B cell (primary cell): ENCODE results near the gene SIGLEC8. TPM values are rescaled to one million over a fixed set of nuclear protein-coding genes. Genes with fewer than 3 reads are reported as not detected.
A peak's percentile ranks its signal among the peaks of the same experiment; 100 is the strongest.
"Not testable (repeated sequence)": the region's sequence is repeated elsewhere in the genome, so short reads cannot be mapped to it uniquely, and the experiment has no call there.

Experiments used
- ATAC-seq: fragments of 200-7000 bp; cut with Tn5 transposase; one replicate; pipeline ENCODE4 v1.10.0; 2021; ENCODE audit warnings: low read depth, mild to moderate bottlenecking, moderate number of reproducible peaks, moderate library complexity
- CTCF ChIA-PET: fragments of 350-600 bp; sonication (Branson Sonifier 250); formaldehyde crosslinking; loops from one replicate; lab custom pipeline; 2021; ENCODE audit warnings: antibody characterized with exemption, inconsistent platforms; lab: Charles Lee
- POLR2A ChIA-PET: fragments of 350-600 bp; sonication (Branson Sonifier 250); formaldehyde crosslinking; loops from one replicate; lab custom pipeline; 2021; ENCODE audit warnings: antibody characterized with exemption; lab: Charles Lee
- DNase-seq: peaks from one replicate; pipeline ENCODE4 v3.0.0; 2013
- H2AFZ ChIP-seq: 2 replicates; pipeline ENCODE4 v1.6.1; 2012; ENCODE audit warnings: mild to moderate bottlenecking, low read depth, low read length; ENCODE audit not compliant: insufficient read depth, poor library complexity, severe bottlenecking
- H3K27ac ChIP-seq, 2 donors: 1 replicate in 1 of 2; 2 replicates in 1 of 2; pipeline ENCODE4 v1.5.1; 2012 to 2013; ENCODE audit warnings: low read length in 2 of 2, mild to moderate bottlenecking in 2 of 2, moderate library complexity in 1 of 2
- H3K27me3 ChIP-seq, 4 experiments: fragments of 200-600 bp in 1 of 4; sonication (generic) in 1 of 4; replicated peaks in 1 of 4; 1 replicate in 2 of 4; 2 replicates in 2 of 4; pipeline versions ENCODE4 v1.6.1 to v1.7.0; 2013 to 2016; ENCODE audit warnings: low read length in 3 of 4, mild to moderate bottlenecking in 2 of 4, mixed read lengths in 1 of 4, moderate library complexity in 1 of 4; ENCODE audit not compliant: insufficient read depth in 4 of 4, control insufficient read depth in 3 of 4; ENCODE audit errors: control extremely low read depth in 1 of 4
- H3K36me3 ChIP-seq, 2 experiments: replicated peaks in 1 of 2; 1 replicate in 1 of 2; 2 replicates in 1 of 2; pipeline versions ENCODE4 v1.6.1 to v1.7.1; 2013; ENCODE audit warnings: low read length in 1 of 2; ENCODE audit not compliant: insufficient read depth in 2 of 2, control insufficient read depth in 1 of 2; ENCODE audit errors: control extremely low read depth in 1 of 2, extremely low read depth in 1 of 2
- H3K4me1 ChIP-seq, 2 donors: fragments of 200-600 bp in 1 of 2; sonication (generic) in 1 of 2; 1 replicate in 1 of 2; 2 replicates in 1 of 2; pipeline versions ENCODE4 v1.5.1 to v1.6.1; 2013 to 2017; ENCODE audit warnings: low read length in 2 of 2; ENCODE audit not compliant: control insufficient read depth in 2 of 2, insufficient read depth in 2 of 2
- H3K4me2 ChIP-seq: replicated peaks from 2 replicates; pipeline ENCODE3; 2012; ENCODE audit warnings: mild to moderate bottlenecking, low read depth, low read length; ENCODE audit not compliant: poor library complexity, severe bottlenecking
- H3K4me3 ChIP-seq, 5 experiments: fragments of 200-600 bp in 1 of 5; sonication (generic) in 1 of 5; 1 replicate in 3 of 5; 2 replicates in 2 of 5; pipeline versions ENCODE4 v1.5.1 to v1.7.0; 2011 to 2016; ENCODE audit warnings: low read length in 4 of 5, mild to moderate bottlenecking in 4 of 5, low read depth in 2 of 5, control low read depth in 1 of 5, moderate library complexity in 1 of 5; ENCODE audit not compliant: insufficient read depth in 1 of 5; ENCODE audit errors: control extremely low read depth in 1 of 5, extremely low read depth in 1 of 5
- H3K79me2 ChIP-seq: fragments of 200-600 bp; sonication (generic); one replicate; pipeline ENCODE4 v1.6.0; 2016; ENCODE audit warnings: low read length; ENCODE audit not compliant: control insufficient read depth, insufficient read depth
- H3K9ac ChIP-seq: fragments of 200-600 bp; sonication (generic); 2 replicates; pipeline ENCODE4 v1.6.1; 2017; ENCODE audit warnings: mild to moderate bottlenecking, low read length, moderate library complexity
- H3K9me3 ChIP-seq, 3 donors: one replicate each; pipeline versions ENCODE4 v1.6.1 to v1.7.1; 2013; ENCODE audit warnings: low read length in 2 of 3; ENCODE audit not compliant: control insufficient read depth in 2 of 3, insufficient read depth in 1 of 3; ENCODE audit errors: control extremely low read depth in 1 of 3
- H4K20me1 ChIP-seq: 2 replicates; pipeline ENCODE4 v1.6.0; 2012; ENCODE audit warnings: mild to moderate bottlenecking, low read length; ENCODE audit not compliant: insufficient read depth, control insufficient read depth, poor library complexity, severe bottlenecking
- H3K27ac Mint-ChIP-seq: one replicate; pipeline ENCODE4 v1.8.0; 2021; ENCODE audit warnings: mixed read lengths
- H3K27me3 Mint-ChIP-seq: one replicate; pipeline ENCODE4 v1.8.0; 2021; ENCODE audit warnings: mixed read lengths
- H3K4me1 Mint-ChIP-seq: one replicate; pipeline ENCODE4 v1.8.0; 2021; ENCODE audit warnings: mixed read lengths
- H3K4me3 Mint-ChIP-seq: one replicate; pipeline ENCODE4 v1.8.0; 2021; ENCODE audit warnings: mixed read lengths
- H3K9me3 Mint-ChIP-seq: one replicate; pipeline ENCODE4 v1.8.0; 2022; ENCODE audit warnings: mixed read lengths; ENCODE audit not compliant: insufficient read depth
- EZH2 ChIP-seq: IDR thresholded peaks from 2 replicates; pipeline ENCODE4 v1.6.1; 2012; ENCODE audit warnings: borderline replicate concordance, low read depth, mild to moderate bottlenecking, moderate library complexity, low read length; ENCODE audit not compliant: insufficient read depth, poor library complexity, severe bottlenecking
- WGBS: methylation state at CpG from one replicate; pipeline ENCODE4 v1.1.5; 2013; ENCODE audit warnings: missing lambda C conversion rate; ENCODE audit not compliant: insufficient coverage; 5-methylcytosine and 5-hydroxymethylcytosine counted together
- intact Hi-C: fragments of 100-400 bp; cut with micrococcal nuclease; formaldehyde crosslinking; loops from one replicate; pipeline ENCODE4 v1.10.0; 2022
- polyA plus RNA-seq: library from polyadenylated mRNA; depleted of rRNA; stranded (reverse); fragments of >200 nt; gene quantifications from 2 replicates; pipeline ENCODE4 v1.2.3, GENCODE V29; 2012
- total RNA-seq, 2 donors: library from RNA; stranded (reverse); fragments of 120-200 nt in 1 of 2; gene quantifications; 1 replicate in 1 of 2; 2 replicates in 1 of 2; pipeline versions ENCODE4 v1.2.3 to v1.2.4, GENCODE V29; 2013 to 2022
- TF ChIP-seq, protein P1 (sequence below): fragments of 200-600 bp; IDR thresholded peaks from one replicate; pipeline ENCODE4 v1.8.0; 2022; ENCODE audit warnings: antibody characterized with exemption, mild to moderate bottlenecking

Gene SIGLEC8
- total and polyA plus RNA-seq, 2 donors (not counting 1 experiment from before 2014, with no cell fraction given) = not detected

DNA sequence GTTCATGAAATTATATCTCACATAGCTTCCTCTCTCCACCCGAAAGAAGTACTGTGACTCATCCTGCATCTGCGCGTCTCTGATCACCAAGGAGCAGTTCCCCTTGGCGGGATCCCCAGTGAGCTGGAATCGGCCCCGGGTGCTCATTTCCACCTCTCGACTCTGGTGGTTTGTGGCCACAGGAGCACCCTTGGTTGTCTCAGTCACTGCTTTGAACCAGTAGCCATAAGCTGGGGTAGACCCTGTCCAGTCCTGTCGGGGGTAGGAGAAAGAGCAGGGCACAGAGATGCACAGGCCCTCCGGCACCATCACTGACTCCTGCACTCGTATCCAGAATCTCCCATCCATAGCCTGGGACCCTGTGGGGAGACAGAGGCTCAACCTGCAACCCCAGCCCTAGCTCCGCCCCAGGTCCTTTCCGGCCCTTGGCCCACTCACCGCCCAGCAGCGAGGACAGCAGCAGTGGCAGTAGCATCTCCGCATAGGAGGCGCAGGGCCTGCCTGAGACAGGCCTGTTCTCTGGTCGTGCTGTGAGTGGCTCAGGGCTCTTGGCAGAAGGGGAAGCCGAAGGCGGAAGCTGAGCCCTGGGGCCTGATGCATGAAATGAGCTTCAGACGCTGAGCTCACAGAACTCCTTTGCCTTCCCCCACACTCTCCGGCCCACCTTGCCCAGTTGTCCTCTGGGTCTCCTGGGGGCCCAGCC lies 41.0 kb downstream of the SIGLEC8 start, which contains the start of gene SIGLEC10:
Gene SIGLEC10, minus strand, starts transcription at position 536 of the 703 bp plus-strand sequence. Its CDS starts 61 bp downstream, at position 475.
- CTCF ChIA-PET = interaction anchor here (0.7 to 6.6 kb wide), 21 partner anchors 10 to 361 kb away, joined by 3 to 112 read pairs (median 9); partner anchors contain the start of genes CLDND2, NKG7, SIGLEC6 and VSIG10L
- Histone ChIP-seq H3K79me2 (peaks cover 21% of the 10 kb centered on the region), H3K36me3 (peaks cover 2 to 31% of the 10 kb centered on the region in 2 experiments), H2AFZ (peak within 1 kb of the TSS; percentile 89), H3K9ac (peak within 1 kb of the TSS; percentile 81), H4K20me1 (no peaks in the 10 kb centered on the region), H3K4me2 (peak within 1 kb of the TSS; percentile 77), H3K9me3 (peaks cover 0 to 6% (median 0%) of the 10 kb centered on the region in 3 donors), H3K4me1 (peaks cover 31 to 53% of the 10 kb centered on the region in 2 donors), H3K4me3 (peak within 1 kb of the TSS; percentile 63 to 80 (median 69)), H3K27ac (peak within 1 kb of the TSS; percentile 85 to 86), H3K27me3 (peaks cover 0 to 11% (median 3%) of the 10 kb centered on the region in 4 experiments)
- TF ChIP-seq, protein P1, sequence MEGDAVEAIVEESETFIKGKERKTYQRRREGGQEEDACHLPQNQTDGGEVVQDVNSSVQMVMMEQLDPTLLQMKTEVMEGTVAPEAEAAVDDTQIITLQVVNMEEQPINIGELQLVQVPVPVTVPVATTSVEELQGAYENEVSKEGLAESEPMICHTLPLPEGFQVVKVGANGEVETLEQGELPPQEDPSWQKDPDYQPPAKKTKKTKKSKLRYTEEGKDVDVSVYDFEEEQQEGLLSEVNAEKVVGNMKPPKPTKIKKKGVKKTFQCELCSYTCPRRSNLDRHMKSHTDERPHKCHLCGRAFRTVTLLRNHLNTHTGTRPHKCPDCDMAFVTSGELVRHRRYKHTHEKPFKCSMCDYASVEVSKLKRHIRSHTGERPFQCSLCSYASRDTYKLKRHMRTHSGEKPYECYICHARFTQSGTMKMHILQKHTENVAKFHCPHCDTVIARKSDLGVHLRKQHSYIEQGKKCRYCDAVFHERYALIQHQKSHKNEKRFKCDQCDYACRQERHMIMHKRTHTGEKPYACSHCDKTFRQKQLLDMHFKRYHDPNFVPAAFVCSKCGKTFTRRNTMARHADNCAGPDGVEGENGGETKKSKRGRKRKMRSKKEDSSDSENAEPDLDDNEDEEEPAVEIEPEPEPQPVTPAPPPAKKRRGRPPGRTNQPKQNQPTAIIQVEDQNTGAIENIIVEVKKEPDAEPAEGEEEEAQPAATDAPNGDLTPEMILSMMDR = no peak
- TF ChIP-seq EZH2 = no peak
- Mint-ChIP-seq H3K27ac (peak within 1 kb of the TSS; percentile 99), H3K4me3 (peak within 1 kb of the TSS; percentile 99), H3K27me3 (peaks cover 4% of the 10 kb centered on the region), H3K9me3 (no peaks in the 10 kb centered on the region), H3K4me1 (peaks cover 52% of the 10 kb centered on the region)
- intact Hi-C loops = loop anchor here (1.0 to 10.0 kb wide), 8 partner anchors 19 to 240 kb away; partner anchors contain the start of gene SIGLEC6
- WGBS = 5% methylated on average over 19 of the region's 21 CpGs
- DNase-seq (peak; percentile 89), ATAC-seq (peak; percentile 90)
- POLR2A ChIA-PET = interaction anchor here (0.5 to 1.8 kb wide), 14 partner anchors 9 to 244 kb away, joined by 3 to 14 read pairs (median 4); partner anchors contain the start of gene SIGLEC6

DNA sequence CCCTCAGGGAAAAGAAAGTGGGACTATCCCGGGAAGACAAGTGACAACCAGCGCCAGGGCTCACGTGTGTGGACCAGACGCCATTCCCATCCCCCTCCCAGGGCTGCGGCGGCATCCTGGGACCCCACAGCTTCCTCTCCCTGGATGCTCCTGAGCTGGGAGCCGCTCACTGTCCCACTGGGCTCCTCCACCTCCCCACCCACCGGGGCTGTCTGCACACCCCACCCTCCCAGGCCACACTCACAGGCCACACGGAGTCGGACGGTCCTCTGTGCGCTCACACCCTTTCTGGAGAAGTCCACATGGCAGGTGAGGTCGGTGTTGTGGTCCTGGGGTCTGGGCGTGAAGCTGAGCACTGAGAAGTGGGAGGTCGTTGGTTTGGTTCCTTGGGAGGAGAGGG lies 41.8 kb downstream of the SIGLEC8 start:
- H3K4me3 Mint-ChIP-seq = peak overlapping the region; percentile 99
- Histone ChIP-seq H3K36me3 (peaks cover 2 to 32% of the 10 kb centered on the region in 2 experiments), H3K79me2 (peaks cover 21% of the 10 kb centered on the region), H3K4me3 (peak overlapping the region in 4 of 5 experiments; percentile 67 to 80 (median 72)), H3K27ac (peak overlapping the region; percentile 85 to 86), H3K4me1 (peaks cover 26 to 46% of the 10 kb centered on the region in 2 donors), H3K4me2 (peak overlapping the region; percentile 77), H3K9ac (peak overlapping the region; percentile 81), H2AFZ (peak overlapping the region; percentile 89)
- ChIA-PET POLR2A (interaction anchor here (1.8 kb wide), 2 partner anchors 8 to 49 kb away, joined by 12 to 14 read pairs; no protein-coding TSS in a partner anchor), CTCF (interaction anchor here (0.7 to 6.6 kb wide), 9 partner anchors 9 to 245 kb away, joined by 3 to 112 read pairs (median 15); no protein-coding TSS in a partner anchor)
- DNase-seq, H3K27me3 Mint-ChIP-seq, ATAC-seq, H3K27me3 ChIP-seq, H3K9me3 Mint-ChIP-seq, H4K20me1 ChIP-seq, H3K9me3 ChIP-seq: not testable (repeated sequence)
- intact Hi-C loops = loop anchor here (5.0 to 10.0 kb wide), 2 partner anchors 116 to 138 kb away; partner anchors contain the start of gene SIGLEC6
- 62% methylated on average over 2 of the region's 15 CpGs for WGBS
- H3K4me1 Mint-ChIP-seq = peaks cover 49% of the 10 kb centered on the region
- peak overlapping the region; percentile 99 for H3K27ac Mint-ChIP-seq
